Stimulated activated CD8-positive, alpha-beta memory T cell treated with anti-CD3 and anti-CD28 coated beads, Interleukin-15, amount 100 ng/mL, for 24 hours (primary cell): ENCODE results near the gene ZNF750.

Experiments
- DNase-seq: peaks from one replicate; pipeline ENCODE4 v3.0.0-alpha.2; 2020; ENCODE audit warnings: low read depth

Gene ZNF750

GRCh38 chr17:82812058-82812457 lies 27.8 kb downstream of the ZNF750 start:
- no peak for DNase-seq

GRCh38 chr17:82810644-82811430 lies 29.0 kb downstream of the ZNF750 start:
- no peak for DNase-seq

GRCh38 chr17:82808921-82809905 lies 30.6 kb downstream of the ZNF750 start:
- no peak for DNase-seq

GRCh38 chr17:82808006-82808405 lies 31.8 kb downstream of the ZNF750 start:
- no peak for DNase-seq

GRCh38 chr17:82807562-82807961 lies 32.3 kb downstream of the ZNF750 start:
- DNase-seq: no peak

GRCh38 chr17:82807101-82807500 lies 32.7 kb downstream of the ZNF750 start:
- no peak for DNase-seq

- DNase-seq: no peak
These were observed 33.2 kb downstream of the ZNF750 start for GRCh38 chr17:82806645-82807044.

GRCh38 chr17:82805823-82806222 lies 34.0 kb downstream of the ZNF750 start:
- no peak for DNase-seq

GRCh38 chr17:82805254-82805653 lies 34.6 kb downstream of the ZNF750 start:
- no peak for DNase-seq

GRCh38 chr17:82804442-82805191 lies 35.2 kb downstream of the ZNF750 start:
- DNase-seq: no peak

GRCh38 chr17:82803606-82804005 lies 36.2 kb downstream of the ZNF750 start:
- DNase-seq: no peak

GRCh38 chr17:82803185-82803584 lies 36.6 kb downstream of the ZNF750 start:
- no peak for DNase-seq

- no peak for DNase-seq
These were observed 37.6 kb downstream of the ZNF750 start for GRCh38 chr17:82802075-82802780.

GRCh38 chr17:82801377-82801970 lies 38.3 kb downstream of the ZNF750 start:
- DNase-seq: no peak

- DNase-seq: no peak
These were observed 38.9 kb downstream of the ZNF750 start for GRCh38 chr17:82800885-82801284.

- no peak for DNase-seq
These were observed 40.2 kb downstream of the ZNF750 start for GRCh38 chr17:82799591-82799990.

GRCh38 chr17:82798752-82799151 lies 41.1 kb downstream of the ZNF750 start:
- DNase-seq: no peak

GRCh38 chr17:82797061-82797460 lies 42.8 kb downstream of the ZNF750 start:
- no peak for DNase-seq

GRCh38 chr17:82795615-82796014 lies 44.2 kb downstream of the ZNF750 start:
- DNase-seq: no peak

GRCh38 chr17:82794781-82795482 lies 44.9 kb downstream of the ZNF750 start:
- DNase-seq: no peak
